ENCODE measurements around the gene SUPT5H. TPM values are rescaled to one million over a fixed set of nuclear protein-coding genes. Genes with fewer than 3 reads are reported as not detected.

SUPT5H gene
- polyA plus RNA-seq = 90.7 and 92.5 TPM in 2 replicates
- 78.2 and 107 TPM in 2 replicates for polyA minus RNA-seq

- peak within 1 kb of the TSS; percentile 97 for H3K4me2 ChIP-seq (ENCODE audit: low read length)
- H3K36me3 ChIP-seq (ENCODE audit: insufficient read depth, low read length) = no peaks in the 10 kb centered on the region
- H3K9ac ChIP-seq (ENCODE audit: low read length) = peak within 1 kb of the TSS; percentile 97
- H3K9me2 ChIP-seq (ENCODE audit: insufficient read depth, low read length) = no peaks in the 10 kb centered on the region
- peak within 1 kb of the TSS; percentile 98 for H3K27ac ChIP-seq (ENCODE audit: low read length)
- peak; percentile 41 for TF ChIP-seq RAD21 (conservative IDR thresholded peaks at IDR 0.05)
- peak; percentile 84 for TF ChIP-seq REST (IDR thresholded peaks at IDR 0.05; ENCODE audit: borderline replicate concordance)
- no peak for TF ChIP-seq EZH2 (IDR thresholded peaks at IDR 0.05; ENCODE audit: borderline replicate concordance, insufficient read depth, low read length, poor library complexity, severe bottlenecking)
- TF ChIP-seq CTCF (IDR thresholded peaks at IDR 0.05; ENCODE audit: poor library complexity, severe bottlenecking) = peak; percentile 26
- peak; percentile 92 for TF ChIP-seq MXI1 (conservative IDR thresholded peaks at IDR 0.05; ENCODE audit: poor library complexity, severe bottlenecking)
- peak; percentile 47 for TF ChIP-seq SMC3 (conservative IDR thresholded peaks at IDR 0.05; ENCODE audit: poor library complexity)
- peak; percentile 99 for TF ChIP-seq POLR2AphosphoS5 (IDR thresholded peaks at IDR 0.05)
- TF ChIP-seq TAF1 (IDR thresholded peaks at IDR 0.05; ENCODE audit: low read depth) = peak; percentile 93
- no peak for TF ChIP-seq EP300 (conservative IDR thresholded peaks at IDR 0.05; ENCODE audit: poor library complexity, severe bottlenecking)
- peaks cover 48% of the 10 kb centered on the region for H3K79me2 ChIP-seq (replicated peaks; ENCODE audit: insufficient read depth, low read length)
- no peaks in the 10 kb centered on the region for H3F3A ChIP-seq (ENCODE audit: insufficient read depth, low read length, poor library complexity, severe bottlenecking)
- H3K9me3 ChIP-seq (ENCODE audit: low read length) = no peaks in the 10 kb centered on the region
- H3K4me3 ChIP-seq (ENCODE audit: low read length) = peak within 1 kb of the TSS; percentile 92
- H4K20me1 ChIP-seq (ENCODE audit: insufficient read depth) = no peaks in the 10 kb centered on the region
- peak within 1 kb of the TSS; percentile 69 for H2AFZ ChIP-seq (ENCODE audit: low read depth, low read length)
- H3K27me3 ChIP-seq (ENCODE audit: insufficient read depth, low read depth, low read length) = no peaks in the 10 kb centered on the region
Measured at GRCh38 chr19:39445196-39446111, at the start of gene SUPT5H. SUPT5H (plus strand) TSS chr19:39445582; CDS start chr19:39445891, 309 bp downstream.

GRCh38 chr19:39397360-39398296 lies 47.8 kb upstream of the SUPT5H start:
- Histone ChIP-seq H3K9me3 (ENCODE audit: low read length) (no peaks in the 10 kb centered on the region), H3K9me2 (ENCODE audit: insufficient read depth, low read length) (no peaks in the 10 kb centered on the region), H3K36me3 (ENCODE audit: insufficient read depth, low read length) (no peaks in the 10 kb centered on the region), H4K20me1 (ENCODE audit: insufficient read depth) (no peaks in the 10 kb centered on the region), H3K27me3 (ENCODE audit: insufficient read depth, low read depth, low read length) (no peaks in the 10 kb centered on the region), H3K4me3 (ENCODE audit: low read length) (no peak overlapping the region), H3F3A (ENCODE audit: insufficient read depth, low read length, poor library complexity, severe bottlenecking) (no peaks in the 10 kb centered on the region), H3K9ac (ENCODE audit: low read length) (no peak overlapping the region), H3K79me2 (replicated peaks; ENCODE audit: insufficient read depth, low read length) (peaks cover 3% of the 10 kb centered on the region), H2AFZ (ENCODE audit: low read depth, low read length) (no peak overlapping the region), H3K27ac (ENCODE audit: low read length) (no peak overlapping the region), H3K4me2 (ENCODE audit: low read length) (no peak overlapping the region)
- TF ChIP-seq POLR2AphosphoS5 (IDR thresholded peaks at IDR 0.05) = no peak
- peak; percentile 82 for TF ChIP-seq SMC3 (conservative IDR thresholded peaks at IDR 0.05; ENCODE audit: poor library complexity)
- no peak for TF ChIP-seq TAF1 (IDR thresholded peaks at IDR 0.05; ENCODE audit: low read depth)
- peak; percentile 82 for TF ChIP-seq CTCF (IDR thresholded peaks at IDR 0.05; ENCODE audit: poor library complexity, severe bottlenecking)
- TF ChIP-seq REST (IDR thresholded peaks at IDR 0.05; ENCODE audit: borderline replicate concordance) = no peak
- peak; percentile 78 for TF ChIP-seq RAD21 (conservative IDR thresholded peaks at IDR 0.05)

All from neural cell (in vitro differentiated cells).